GM21737 (cell line): ENCODE measurements around the gene TFCP2L1.

Source experiments
- ATAC-seq: cut with Tn5 transposase; IDR thresholded peaks from one replicate; pipeline ENCODE4 v1.9.1; 2021; ENCODE audit warnings: mild to moderate bottlenecking, moderate library complexity; ENCODE audit not compliant: unreplicated experiment

The TFCP2L1 gene

DNA sequence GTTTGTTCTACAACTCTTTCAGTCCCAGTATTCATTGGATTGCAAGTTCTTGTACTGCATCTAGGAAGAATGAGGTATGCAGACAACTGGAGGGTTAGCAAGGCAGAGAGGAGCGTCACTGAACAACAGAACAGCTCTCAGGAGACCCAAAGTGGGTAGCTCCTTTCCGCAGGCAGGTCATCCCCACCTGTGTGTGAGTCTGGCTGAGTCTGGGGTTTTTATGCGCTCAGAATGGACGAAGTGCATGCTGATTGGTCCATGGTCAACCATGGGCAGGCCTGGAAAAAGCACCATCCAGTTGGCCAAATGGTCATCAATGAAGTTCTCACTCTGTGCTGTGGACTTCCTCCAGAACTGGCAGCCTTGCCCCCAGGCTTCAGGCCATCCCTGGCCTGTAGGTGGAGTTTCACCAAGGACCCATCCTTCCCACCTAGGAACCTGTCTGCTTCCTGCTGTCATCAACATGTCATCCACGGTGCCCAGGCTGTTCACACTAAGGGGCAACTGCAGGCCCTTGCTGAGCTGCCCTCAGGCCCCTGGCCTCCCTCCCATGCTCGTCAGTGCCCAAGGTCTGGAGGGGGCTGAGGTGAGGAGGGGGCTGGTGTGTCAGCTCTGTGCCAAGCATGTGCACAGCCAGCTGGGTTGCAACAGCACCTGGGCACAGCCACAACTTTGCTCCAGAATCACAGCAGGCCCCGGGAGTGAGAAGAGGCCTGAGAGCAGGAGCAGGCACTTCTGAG is 11.1 kb upstream of the TFCP2L1 start:
- no peak for ATAC-seq

DNA sequence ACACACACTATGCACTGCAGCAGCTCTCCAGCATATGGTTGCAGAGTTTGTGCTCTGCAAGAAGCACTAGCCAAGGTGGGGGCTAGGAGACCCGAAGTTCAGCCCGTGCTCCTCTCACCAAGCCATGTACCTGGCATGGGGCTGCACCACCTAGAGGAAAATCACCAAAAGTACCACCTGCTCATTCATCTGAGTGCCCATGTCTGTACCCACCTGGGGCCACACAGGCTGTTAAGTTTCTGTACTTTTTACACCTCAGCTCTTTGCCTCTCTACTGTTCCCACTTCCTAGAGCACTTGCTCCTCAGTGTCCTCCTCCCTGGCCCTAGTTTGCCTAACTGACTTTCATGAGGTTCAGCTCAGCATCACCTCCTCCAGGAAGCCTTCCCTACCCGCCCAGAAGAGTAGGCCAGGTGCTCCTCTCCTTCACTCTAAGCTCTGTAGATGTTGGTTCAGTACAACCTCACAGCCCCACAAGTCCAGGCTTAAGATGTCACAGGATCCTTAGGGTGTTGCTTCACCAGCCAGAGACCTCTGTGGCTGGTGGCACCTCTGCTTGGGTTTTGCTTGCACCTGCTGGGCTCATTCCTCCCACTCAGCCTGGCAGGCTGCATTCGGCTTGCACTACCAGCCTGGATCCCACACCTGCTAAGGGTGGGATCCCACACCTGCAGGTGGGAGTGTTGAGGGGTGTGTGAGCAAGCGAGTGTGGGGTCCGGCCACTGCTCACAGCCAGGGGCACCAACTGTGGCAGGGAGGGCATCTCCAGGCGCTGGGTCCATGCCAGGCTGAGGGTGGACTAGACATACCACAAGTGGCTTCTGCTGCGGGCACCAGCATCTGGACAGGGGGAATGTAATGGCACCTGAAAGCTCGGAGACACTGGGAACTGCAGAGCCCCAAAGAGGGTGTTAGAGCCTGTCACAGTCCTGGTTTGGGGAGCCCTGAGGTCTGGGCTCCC is 10.2 kb upstream of the TFCP2L1 start:
- no peak for ATAC-seq

DNA sequence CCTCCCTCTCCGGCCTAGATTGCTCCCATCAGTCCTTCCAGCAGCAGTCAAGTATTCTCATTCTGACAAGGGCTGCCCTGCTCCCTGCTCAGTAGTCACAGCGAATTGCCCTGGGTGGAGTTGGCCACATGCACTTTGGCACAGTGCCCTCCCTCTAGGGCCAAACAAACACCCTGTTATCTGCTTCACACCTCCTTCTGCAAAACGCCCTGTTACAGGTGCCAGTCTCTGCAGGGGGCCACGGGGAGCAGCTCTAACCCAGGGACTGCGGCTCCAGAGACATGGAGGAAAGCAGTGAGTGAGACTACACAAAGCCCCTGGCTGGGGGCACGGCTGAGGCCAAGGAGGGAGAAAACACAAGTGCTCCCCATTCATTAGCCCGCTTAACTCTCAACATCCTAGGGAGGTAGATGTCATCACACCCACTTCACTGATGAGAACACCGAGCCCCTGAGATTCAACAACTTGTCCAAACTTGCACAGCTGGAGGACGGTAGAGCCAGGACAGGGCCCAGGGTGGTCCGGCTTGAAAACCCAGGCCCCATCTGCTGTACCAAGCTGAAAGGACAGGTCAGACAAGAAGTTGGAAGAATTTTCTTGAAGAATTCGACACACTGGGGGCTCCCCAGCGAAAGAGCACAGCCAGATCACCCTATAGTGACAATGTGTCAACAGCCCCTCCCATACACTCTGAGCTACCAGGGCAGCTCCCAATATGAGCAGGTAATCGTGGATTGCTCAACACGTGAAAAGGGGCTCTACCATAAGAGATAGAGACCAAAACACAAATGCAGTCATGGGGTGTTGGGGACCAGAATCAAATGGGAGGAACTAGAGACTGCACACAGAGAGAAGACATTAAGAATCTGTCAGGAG is 8.7 kb upstream of the TFCP2L1 start:
- ATAC-seq: no peak

DNA sequence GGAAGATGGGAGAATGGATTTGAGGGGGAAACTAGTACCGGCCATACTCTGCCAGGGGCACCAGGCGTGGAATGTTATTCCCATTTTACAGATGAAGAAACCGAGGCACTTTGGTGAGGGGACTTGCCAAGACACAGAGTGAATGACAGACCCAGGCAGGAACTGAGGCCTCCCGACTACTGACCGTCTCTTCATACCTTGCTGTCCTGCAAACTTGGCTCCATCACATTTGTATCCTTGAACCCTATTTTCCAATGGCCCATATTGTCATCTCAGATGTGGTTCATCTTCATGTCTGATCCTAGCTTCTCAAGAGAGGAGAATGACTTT is 6.2 kb upstream of the TFCP2L1 start:
- no peak for ATAC-seq

DNA sequence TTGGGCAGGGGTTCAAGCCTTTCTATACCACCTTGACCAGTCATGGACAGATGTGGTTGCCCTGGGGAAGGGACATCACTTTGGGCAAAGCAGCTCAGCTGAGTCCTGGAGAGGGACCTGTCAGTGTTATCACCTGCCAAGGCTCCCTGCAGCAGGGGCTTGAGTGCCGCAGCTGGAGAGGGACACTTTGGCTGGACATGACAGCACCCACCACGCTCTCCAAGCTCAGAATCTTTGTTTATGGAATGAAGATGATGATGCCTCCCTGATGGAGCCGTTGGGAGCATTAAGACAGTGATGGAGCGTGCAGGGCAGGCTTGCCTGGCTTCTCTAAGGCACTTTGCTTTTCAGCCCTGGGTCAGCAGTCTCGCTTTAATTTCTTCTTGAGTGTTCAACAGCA is 4.3 kb upstream of the TFCP2L1 start:
- no peak for ATAC-seq

DNA sequence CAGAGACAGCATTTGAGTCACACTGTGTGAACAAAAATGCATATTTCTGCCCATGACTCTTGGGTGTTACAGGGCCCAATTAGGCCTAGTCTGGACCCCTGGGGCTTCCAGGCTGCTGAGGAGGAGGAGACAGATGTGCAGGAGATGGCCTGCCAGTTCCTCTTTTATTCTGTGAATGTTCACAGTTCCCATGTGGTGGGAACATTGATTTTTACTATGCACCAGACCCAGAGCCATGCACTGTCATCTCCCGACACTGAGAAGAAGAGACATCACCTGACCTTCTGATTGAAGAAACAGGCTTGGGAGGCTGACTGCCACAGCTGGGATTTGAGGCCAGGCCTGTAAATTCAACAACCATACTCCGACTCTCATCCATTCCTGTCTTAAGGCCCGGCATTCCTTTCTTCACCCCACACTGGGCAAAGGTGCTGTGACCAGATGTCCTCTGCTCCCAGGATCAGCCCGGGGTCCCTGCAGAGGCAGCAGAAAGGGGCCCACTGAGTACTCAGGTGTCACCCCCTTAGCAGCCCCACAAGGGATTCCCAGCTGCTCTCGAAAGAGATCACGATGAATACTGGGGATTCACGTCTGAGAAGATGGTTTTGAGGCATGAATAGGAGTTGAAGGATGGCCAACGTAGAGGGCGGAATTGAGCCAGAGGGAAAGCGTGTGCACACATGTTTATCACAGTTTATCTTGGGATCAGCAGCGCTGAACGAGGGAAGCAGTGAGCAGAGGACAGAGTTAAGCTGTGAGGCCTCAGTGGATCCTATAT is 3.6 kb upstream of the TFCP2L1 start:
- ATAC-seq: no peak

DNA sequence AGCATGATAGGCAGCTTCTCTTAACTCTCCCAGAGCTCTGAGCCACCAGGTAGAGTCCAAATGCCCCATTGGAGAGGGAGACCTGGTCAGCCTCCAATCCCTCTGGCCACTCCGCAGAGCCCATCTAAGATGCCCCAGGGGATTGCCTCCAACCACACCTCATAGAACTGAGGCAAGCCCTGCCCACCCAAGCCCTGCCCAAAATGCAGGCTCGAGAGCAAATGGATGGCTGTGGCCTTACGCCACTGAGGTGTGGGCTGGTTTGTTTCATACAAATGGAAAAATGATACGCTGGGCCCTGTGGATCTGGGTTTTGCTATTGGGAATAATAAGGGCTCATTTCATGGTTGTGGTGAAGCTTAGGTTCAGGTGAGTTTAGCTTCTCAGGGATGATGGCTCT is 3.0 kb upstream of the TFCP2L1 start:
- no peak for ATAC-seq

DNA sequence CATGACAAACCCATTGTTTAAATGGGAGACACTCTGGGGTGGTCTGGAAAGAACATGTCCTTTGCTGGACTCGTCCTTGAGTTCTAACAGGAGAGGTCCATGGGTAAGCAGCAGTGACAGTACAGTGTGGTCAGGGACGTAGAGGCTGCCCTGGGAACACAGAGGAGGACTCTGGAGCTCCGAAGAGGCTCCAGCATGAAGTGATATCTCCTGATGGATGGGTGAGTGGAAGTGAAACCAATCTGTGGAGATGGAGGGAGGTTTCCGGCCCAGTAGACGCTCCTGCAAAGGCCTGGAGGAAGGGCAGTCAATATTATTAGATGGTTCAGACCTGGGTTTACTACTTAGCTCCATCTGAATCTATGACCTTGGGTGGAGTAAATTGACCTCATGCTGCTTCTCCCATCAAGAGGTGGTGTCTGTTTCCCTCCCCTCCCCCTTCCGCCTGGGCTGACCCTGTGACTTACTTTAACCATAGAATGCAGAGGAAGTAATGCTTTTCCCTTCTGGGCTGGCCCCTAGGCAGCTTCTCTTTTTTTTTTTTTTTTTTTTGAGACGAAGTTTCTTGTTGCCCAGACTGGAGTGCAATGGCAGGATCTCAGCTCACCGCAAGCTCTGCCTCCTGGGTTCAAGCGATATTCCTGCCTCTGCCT is 2.3 kb upstream of the TFCP2L1 start:
- ATAC-seq: no peak

DNA sequence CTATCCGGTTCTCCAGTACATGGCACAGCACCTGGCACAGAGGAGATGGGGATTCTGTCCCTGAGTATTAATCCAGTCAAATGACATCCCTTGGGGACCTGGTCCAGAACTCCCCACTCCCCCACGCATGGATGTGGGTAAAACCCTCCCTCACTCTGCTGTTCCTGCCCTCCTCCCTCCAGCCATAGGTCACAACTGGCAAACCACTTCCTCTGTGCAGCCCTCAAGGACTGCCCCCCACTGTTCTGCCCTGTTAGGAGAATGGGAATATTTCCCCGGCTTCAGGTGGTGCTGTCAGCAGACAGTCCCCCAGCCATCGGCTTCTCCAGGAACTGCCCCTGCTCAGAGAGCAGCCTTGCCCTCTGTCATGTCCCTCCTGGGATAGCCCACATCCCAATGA is 1.5 kb upstream of the TFCP2L1 start:
- ATAC-seq: no peak

DNA sequence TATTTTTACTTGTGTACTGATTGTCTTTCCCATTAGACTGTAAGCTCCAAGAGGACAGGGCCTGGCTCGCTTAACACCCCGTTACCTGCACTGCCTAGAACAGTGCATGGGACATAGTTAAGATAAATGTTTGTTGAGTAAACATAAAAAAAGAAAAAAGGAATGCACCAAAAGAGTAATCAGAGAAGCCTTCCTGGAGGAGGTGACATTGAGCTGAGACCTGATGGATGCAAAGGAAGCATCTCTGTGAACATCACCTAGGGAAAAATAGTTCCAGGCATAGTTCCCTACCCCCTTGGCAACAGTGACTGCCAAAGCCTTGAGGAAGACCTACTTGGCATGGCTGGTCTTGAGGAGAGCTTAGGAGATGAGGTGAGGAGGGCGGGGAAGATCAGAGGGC is 924 bp upstream of the TFCP2L1 start:
- no peak for ATAC-seq

DNA sequence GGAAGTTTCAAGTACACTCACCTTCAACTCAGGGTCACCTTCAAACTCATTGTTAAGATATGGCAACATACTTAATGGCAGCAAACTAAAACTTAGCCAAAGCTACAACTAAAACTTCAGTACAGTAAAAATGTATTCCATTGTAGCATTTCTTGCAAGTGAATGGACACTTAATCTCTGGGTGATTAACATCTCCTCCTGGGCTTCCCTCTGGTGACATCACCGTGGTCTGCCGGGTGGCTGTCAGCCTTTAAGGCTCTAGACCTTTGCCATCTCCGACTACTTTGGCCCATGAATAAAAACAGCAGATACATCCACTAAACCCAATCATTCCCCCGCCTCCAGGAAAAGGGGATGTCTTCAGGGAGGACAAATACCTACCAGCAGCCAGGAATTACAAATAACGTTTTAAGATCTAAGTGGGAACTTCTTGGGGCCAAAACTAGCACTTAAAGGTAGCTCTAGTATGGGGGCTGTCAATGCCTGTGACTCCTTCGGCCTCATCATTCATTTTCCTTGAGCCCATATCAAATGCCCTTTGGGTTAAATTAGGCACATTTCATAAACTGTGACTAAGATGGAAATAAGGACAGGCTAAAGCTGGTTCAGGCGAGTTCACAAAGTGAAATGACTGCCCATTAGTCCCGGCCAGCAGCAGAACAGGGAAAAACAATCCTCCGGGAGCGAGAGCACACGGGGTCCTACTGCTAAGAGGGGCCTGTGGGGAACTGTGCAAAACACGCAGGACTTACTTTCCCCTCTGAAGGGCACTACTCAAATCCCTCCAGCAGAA is 1.1 kb downstream of the TFCP2L1 start:
- no peak for ATAC-seq

DNA sequence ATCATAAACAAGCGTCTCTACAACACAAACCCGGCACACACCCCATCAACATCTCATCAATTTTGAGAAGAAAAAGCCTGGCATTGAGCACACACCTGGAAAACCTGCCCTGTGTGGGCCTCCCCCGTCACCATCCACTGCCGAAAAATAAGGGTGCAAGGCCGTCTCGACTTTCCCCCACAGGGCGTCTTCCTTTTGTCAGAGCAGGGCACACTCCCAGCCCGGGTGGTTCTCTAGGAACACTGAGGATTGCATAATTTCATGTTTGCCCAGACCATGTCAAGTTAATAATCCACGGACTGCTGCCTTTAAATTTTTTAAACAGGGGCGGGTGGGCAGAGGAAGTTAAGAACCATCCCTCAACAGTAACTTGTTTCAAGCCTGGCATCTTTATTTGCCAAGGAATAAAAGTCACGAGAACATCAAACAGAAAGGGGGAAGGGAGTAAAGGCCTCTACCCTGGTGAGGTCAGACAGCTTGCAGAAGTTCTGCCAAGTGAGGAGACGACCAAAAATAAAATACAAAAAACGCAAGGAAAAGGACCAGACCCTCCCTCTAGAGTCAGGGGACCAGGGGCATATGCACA is 2.1 kb downstream of the TFCP2L1 start:
- ATAC-seq: no peak

DNA sequence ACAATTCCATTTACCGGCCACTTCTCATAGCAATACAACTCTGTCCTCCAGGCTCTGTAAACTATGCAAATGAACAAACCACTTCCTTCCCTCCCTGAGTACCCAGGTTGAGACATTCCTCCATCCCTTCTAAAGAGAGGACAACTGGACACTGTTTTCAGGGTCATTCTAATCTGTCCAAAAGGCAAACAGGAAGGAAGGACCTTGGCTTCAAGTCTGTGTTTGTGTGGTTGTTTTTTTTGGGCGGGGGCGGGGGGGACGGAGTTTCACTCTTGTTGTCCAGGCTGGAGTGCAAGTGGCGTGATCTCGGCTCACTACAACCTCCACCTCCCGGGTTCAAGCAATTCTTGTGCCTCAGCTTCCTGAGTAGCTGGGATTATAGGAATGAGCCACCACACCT is 3.3 kb downstream of the TFCP2L1 start:
- no peak for ATAC-seq

DNA sequence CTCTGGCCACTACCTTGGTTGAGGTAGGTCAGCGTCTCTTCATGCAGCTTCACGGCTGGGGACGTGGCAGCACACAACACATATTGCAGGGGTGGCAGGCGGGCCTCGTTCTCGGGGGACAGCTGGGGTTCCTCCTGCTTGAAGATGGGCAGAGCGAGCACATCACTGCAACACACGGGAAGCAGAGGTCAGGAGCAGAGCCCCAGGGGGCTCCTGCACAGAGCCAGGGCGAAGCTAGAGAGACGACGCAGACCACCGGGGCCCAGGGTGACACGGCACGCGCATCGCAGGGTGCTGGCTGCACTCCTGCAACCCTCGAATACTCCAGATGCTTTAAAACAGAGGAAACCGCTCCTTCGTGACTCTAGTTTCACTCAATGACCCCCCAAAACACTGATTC is 3.9 kb downstream of the TFCP2L1 start:
- ATAC-seq: no peak

DNA sequence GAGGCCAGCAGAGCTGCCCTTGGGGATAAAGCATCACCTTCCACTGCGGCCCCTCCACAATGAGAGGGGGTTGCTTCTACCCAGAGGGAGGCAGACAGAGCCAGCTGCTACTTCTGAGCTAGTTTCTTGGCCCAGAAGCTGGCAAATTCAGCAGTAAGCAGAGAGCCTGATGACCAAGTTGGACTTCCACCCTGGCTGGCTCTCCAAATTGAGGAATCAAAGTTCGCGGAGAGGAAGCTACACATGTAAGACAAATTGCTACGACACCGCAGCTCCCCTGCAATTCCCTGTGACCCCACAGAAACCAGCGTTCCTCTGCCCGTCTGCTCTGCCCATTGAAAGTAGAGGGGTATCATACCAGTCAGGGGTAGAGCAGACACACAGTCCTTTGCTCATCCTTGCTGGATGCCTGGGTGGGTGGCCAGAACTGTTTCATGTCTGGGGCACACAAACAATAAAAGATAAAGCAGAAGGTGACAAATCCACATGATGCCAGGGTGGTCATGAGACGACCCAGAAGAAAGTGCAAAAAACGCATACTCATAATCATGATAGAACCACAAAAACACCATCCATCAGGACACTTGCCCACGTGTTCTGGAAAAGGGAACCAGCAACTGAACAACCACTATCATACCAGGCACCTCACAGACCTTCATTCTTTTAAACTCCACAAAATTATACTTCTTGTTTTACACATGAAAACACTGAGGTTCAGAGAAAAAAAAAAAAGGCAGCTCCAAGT is 5.4 kb downstream of the TFCP2L1 start:
- no peak for ATAC-seq

DNA sequence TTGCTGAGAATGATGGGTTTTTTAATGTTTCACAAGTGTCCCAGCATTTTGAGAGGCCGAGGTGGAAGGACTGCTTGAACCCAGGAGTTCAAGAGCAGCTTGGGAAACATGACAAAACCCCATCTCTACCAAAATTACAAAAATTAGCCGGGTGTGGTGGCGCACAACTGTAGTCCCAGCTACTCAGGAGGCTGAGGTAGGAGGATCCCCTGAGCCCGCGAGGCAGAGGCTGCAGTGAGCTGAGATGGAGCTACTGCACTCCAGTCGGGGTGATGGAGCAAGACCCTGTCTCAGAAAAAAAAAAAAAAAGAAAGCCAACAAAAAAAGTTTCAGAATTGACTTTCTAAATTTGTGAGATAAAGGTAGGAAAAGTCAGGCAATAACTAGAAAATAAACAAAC is 8.7 kb downstream of the TFCP2L1 start:
- no peak for ATAC-seq

DNA sequence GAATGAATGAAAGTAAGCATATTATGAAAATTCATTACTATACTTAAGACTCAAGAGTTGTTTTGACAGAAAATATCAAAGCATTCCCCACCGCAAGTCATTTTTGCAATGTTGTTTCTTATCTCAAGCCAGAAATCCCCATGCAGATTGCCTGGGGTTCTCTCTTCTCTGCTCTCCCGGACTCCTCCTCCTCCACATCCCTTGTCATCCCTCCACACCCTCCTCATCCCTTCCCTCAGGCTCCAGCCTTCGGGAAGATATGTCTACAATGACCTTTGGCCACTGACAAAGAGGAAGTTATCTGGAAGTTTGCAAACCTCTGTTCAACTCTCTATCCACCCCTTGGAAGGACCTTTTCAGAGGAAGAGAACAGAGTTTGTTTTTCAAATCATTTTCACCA is 11.9 kb downstream of the TFCP2L1 start:
- ATAC-seq: no peak

DNA sequence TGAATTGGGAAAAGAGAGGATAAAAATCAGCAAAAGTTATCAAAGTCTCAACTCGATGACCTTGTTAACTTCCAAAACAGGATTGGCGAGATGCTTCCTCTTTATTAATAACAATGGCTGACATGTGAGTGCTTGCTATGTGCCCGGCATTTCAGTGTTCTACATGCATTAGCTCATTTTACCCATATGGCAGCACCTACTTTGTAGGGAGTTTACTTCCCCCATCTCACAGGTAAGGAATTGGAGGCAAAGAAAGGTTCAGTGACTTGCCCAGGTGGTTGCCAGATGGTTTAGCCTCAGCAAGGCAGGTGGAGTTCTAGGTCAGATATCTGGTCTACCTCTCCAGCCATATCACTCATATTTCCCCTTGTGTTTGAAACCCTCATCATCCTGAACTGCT is 12.4 kb downstream of the TFCP2L1 start:
- no peak for ATAC-seq
